Urothelium cell line (cell line): ENCODE results near the gene CREB5.

Experiments
- DNase-seq: peaks from one replicate; pipeline ENCODE4 v3.0.0; 2011; ENCODE audit warnings: low spot score, mixed read lengths
- FAIRE-seq: peaks from 2 replicates; lab custom pipeline; 2011; peaks lifted over from hg19 to GRCh38; lab: Jason Lieb, UNC

The CREB5 gene

DNA sequence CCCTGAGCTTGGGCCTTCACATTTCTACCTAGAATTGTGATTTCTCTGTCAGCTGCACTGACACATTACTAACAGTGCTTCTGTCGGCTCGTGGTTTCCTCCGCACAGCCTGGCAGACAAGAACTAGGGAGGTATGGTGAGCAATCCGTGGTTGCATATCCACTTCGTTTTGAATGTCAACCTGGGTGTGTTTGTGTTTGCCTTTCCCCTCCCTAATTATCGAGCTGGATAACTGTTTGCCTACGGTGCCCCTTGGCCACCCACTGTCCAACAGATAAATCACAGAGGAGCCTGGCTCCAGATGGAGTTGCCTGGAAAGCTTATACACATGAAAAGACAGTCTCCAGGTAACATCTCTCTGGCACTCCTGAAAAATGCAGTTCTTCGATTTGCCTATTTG lies 317.0 kb downstream of the CREB5 start:
- FAIRE-seq (peak; percentile 42), DNase-seq (no peak)

DNA sequence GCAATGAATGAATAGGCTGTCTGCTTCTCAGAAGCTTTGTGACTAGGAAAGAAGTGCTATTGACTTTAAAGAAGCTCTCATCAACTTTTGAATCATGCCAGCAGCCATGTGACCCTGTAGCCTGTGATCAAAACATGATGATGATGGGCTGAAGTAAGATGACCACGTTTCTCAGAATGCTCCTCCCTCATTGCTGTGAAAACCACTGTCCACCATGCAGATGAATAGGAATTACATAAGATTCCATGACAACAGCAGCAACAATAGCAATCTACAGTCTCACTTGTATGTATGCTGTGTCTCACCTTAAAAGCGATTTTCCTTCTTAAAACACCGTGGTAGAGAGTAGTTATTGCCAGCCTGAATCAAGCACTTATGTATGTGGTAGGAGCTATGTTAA lies 317.4 kb downstream of the CREB5 start:
- FAIRE-seq (no peak), DNase-seq (no peak)

DNA sequence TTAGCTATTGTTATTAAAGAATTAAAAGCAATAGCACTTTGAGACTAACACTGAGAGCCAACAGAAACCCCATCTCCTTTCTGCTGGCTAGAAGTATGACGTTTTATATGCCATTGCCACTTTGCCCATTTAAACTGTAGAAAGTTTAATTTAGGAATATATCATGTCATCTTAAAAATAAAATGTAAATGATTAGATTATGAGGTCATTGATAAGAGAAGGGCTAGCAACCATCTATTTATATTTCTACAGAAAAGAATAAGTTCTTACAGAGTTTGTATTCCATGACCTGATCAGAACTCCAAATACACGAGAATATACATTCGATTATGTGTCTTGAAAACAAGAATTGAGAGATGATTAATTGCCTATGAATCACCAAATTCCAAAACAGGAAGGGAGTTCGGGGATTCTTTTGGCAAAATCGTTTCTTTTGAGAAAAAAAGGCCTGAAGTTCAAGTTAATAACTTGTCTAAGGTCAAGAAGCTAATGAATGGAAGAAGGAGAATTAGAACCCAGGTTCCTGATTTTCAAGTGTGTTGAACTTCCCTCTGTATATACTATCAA lies 318.9 kb downstream of the CREB5 start:
- no peak for DNase-seq
- FAIRE-seq = no peak

DNA sequence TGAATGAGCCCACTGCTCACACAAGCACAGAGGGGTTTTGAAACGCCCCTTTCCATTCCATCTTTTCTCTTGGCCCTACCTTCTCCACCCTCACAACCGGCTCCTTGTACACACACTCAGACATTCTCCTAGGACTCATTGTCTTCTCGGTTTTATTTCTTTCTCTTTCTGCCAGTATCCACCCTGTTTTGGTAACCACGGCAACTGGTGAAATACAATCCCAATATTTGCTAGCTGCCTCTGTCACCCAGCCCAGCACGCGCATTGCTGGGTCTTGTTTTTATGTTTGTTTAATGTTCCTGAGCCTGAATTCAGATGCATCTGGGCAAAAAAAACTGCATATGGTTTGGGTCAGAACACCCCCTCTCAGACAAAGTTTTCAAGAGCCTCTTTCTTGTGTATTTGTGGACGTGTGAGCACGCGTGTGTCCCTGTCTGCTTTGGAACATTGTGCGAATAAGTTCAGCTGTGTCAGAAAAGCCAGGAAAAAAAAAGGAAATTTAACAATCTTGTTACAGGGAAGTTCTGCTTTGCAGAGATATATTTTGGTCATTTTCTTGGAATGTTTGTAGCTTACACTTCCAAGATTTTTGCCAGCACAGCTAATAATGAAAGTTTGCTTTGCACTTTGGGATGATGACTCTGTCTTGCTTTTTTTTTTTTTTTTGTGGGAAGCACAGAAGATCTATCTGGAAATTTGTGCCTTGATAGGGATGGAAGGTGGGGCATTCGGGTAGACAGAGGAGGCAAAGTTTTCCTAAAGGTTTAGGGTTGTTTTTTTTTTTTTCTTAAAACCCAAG lies 320.0 kb downstream of the CREB5 start:
- FAIRE-seq (no peak), DNase-seq (no peak)

DNA sequence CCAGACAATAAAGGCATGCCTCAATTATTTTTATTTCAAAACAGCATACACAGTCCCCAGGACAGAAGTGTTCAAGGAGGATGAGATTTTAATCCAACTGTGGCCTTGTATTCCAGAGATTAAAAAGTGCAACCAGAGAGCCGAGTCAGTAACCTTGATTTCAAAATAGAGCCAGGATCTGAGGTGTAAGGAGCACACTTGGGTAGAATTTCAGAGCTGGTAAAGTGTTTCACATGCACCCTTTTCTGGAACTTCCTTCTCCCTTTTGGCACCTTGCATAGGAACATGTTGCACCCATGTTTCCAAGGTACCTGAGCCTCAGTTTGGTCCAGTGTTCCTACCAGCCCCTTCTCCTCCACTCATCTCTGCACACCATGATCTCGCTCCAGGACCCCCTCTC lies 320.7 kb downstream of the CREB5 start:
- FAIRE-seq (no peak), DNase-seq (no peak)

DNA sequence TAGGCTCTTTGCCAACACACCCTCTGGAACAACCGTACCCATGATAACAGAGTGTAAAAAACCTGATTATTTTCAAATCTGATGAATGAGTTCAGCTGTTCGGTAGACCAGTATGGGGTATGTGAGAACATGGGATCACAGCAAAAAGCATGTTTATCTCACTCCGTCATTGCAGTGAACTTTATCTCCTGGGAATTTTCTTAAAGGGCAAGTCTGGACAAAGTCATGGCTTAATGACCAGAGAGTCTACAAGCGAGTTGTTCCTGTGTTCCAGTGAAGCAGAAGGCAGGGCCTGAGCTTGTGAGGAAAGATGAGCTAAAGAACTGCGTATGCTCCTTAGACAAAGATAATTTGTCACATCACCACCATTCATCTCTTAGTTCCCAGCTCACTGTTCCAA lies 326.1 kb downstream of the CREB5 start:
- FAIRE-seq (no peak), DNase-seq (no peak)

DNA sequence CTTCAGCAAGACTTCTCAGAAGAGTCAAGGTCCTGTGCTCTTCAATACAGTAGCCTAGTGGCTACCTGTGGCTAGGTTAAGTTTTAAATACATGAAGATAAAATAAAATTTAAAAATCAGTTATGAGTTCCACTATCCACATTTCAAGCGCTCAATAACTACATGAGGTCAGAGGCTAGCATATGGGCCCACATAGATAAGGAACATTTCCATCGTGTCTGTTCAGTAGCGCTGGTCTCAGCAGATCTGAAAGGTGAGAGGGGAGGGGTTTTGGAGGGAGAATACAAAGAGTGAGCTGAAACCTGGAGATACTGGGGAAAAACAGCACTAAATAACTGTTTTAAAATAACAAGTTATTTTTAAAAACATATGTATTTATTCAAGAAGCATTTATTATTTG lies 326.8 kb downstream of the CREB5 start:
- DNase-seq (no peak), FAIRE-seq (no peak)

DNA sequence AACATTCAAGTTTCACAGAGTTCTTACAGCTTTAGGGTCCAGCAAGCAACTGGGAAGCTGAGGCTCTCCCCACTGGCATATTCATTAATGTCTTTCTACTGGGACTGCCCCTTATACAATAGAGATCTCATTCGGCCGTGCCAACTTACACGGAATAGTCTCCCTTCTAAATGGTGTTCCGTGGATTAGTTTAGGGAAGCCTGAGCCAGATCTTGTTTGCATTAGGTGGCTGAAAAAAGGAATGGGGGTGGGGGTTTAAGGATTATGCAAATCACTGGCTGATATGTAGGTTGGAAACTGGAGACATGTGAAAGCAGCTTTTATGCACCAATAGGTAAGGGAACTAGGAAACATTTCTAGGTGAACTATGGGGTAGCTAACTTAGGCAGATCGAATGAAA lies 327.5 kb downstream of the CREB5 start:
- DNase-seq (no peak), FAIRE-seq (no peak)

DNA sequence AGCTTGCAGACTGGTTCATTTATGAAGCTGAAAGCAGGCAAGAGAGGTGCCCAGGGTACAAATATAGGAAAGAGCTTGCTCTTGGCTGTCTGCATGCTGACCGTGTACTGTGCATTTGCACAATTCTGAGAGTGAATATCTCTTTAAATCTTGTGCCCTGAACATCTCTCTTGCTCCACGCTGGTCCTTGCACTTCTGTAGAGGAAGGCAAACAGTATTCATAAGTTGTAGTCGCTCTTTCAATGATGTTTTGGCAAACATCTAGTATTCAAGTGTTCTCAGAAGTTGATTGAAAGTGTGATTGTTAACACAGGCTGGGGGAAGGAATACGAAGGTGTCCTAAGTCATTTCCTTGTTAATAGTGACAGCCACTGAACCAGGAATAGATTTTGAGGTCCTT lies 332.6 kb downstream of the CREB5 start:
- FAIRE-seq = no peak
- no peak for DNase-seq

DNA sequence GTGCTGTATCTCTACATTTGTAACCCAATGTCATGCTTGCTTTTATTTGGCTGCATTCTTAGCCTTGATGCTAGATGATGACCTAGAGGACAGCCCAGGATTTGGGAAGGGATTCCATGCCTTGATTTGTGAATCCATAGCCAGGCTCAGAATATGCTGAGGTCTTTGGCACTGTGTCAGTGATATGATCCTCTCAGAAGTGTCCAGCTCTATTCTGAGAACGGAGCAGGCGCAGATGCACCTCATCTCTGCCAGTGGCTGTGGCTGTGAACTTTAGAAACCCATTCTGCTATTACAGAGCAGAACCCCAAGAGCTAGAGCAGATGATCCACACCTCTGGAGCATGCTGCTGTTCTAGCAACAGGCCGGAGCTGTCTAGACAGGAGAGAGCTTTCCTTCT lies 333.0 kb downstream of the CREB5 start:
- FAIRE-seq = no peak

DNA sequence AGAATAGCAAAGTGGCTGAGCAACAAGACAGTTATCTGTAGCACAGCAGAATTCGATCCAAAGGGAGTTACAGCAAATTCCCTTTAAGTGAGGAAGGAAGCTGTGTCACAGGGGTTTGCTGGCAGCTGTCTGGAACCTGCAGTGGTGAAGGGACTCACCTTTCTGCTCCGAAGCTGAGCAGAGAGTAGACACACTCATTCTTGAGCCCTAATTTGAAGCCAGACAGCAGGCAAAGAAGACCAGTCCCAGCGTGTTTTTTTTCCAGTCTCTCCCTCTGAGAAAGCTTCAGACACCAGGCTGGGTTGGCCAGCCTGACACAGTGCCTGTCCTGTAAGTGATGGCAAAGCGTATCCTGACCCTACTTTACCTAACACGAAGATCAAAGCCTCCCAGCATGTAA lies 335.1 kb downstream of the CREB5 start:
- no peak for FAIRE-seq

More for the DNA sequence above, 333.0 kb downstream of the CREB5 start:
- no peak for DNase-seq

DNA sequence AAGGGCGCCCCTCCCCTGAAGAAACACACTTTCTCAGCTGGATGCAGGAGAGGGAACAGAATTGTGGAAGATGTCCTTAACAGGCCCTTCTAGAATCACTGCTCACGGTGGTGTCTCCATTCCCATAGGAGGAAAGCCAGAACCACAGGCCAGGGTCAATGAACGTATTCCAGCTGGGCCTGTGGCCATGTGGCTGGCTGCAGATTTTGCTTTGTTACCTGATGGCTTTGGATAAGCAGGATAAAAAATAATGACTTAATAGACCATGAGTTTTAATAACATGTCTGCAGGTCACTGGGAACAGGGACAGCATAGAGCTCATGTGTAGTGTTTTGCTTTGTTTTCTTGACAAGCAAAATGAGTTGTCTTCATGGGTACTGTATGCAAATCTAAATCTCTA lies 335.5 kb downstream of the CREB5 start:
- no peak for DNase-seq
- FAIRE-seq = peak; percentile 40

More for the DNA sequence above, 335.1 kb downstream of the CREB5 start:
- no peak for DNase-seq

DNA sequence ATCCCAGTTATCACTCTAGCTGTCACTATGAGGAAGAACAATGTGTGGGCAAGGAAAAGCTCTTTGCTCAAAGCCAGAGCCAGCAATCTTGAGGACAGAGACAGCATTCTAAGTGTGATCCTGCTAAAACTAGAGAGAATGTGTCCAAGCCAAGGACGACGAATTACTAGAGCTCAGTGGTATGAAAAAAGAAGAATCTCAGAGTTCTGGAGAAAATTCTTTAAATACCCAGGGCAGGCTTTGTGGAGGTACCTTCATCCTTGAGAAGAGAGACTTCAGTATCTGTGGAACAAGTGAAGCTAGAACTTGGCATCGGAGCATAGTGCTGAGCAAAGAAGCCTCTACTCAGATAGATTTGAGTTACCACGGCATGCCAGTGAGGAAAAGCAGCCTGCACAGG lies 336.0 kb downstream of the CREB5 start:
- FAIRE-seq = no peak
- no peak for DNase-seq

DNA sequence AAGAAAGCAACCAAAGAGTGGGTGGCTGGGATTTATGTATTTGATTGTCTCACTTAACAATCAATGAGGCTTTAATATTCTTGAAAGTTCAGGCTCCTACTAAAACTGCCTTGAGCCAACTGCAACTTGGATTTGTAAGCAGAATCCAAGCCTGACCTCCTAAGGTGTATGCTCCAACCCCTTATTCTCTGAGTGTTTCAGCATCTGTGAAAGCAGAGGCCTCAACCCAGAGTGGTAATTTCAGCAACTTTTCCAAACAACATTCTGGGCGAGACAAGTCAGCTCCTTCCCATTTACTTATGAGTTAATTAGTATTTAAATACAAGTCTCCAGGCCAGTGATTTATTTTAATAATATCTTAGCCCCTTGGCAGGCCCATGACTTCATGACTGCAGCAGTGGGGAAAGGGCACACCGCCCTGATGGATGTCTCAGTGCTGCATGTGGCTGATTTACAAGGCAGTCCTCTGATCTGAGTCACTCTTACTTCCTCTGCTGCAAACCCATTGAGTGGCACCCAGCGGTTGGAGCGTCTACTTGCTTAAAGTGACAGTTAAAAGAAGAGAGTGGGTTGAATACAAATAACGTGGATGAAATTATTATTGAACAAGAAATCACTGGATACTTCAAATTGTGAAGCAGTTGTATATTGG lies 336.7 kb downstream of the CREB5 start:
- DNase-seq = peak; percentile 88
- peak; percentile 89 for FAIRE-seq

DNA sequence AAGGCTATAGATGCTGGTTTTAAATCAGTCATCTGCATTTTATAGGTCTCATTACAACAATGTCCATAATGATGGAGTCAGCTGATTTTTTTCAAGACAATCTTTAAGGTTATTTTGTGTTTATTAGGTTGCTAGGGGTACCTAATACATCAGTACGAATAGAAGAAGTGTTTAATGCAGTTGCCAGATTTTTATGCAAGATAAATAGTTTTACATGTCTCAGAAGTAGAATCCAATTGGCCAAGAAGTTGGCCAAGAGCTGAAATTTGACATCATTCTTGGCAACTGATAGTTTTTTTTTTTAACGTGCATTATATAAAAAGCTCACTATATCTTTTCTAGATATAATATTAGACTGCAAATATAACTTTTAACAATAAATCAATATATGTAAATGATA lies 337.3 kb downstream of the CREB5 start:
- FAIRE-seq (no peak), DNase-seq (no peak)

DNA sequence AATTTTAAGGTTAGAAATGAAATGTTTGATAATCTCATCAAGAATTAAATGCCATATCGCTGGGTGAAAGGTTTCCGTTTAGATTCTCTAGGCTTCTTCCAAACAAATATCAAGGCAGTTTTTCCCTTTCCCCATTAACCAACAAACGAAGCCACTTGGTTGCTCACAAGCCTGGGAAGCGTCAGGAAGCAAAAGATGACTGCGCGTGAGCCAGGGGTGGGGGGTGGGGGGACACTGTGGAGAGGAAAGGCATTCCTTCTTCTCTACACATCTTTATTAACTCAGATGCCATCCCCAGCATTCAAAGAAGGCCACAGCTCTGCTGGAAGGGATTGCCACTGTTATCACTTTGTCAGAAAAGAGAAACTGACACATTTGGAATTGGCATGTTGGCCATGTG lies 338.7 kb downstream of the CREB5 start:
- FAIRE-seq = peak; percentile 71
- DNase-seq = no peak

DNA sequence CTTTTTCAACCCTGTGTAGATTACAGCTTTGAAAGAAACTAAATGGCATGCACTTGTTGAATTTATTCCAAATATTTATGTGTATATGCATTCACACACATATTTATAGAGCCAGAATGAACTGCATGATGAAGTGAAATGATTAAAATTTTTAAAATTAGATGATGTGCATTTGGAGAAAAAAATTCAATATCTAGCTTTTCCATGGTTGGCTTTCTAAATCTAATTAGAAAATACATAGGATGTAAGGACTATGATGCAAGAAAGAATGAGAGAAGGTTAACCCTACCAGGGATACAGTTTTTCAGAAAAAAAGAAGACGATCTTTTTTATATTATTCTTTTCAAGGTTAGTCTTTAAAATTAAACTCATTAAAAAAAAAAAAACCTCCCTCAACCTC lies 341.3 kb downstream of the CREB5 start:
- no peak for DNase-seq
- no peak for FAIRE-seq

DNA sequence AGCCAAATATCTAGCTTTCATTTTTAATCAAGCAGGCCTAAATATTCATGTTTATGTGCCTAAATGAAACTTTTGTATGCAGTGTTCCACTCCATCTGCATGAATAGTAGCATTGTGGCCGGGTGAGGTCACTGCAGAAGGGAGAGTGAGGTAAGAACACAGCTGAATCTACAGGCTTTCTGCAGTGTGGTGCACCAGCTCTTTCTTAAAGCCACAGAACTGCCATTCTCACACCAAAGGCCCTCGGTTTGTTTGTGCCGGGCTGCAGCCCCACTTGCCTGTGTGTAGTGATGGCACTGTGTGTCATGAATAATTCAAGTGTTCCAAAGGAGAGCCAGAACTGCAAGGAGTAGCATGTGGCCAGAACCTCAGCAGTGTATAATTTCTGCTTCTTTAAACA lies 341.7 kb downstream of the CREB5 start:
- FAIRE-seq (peak; percentile 32), DNase-seq (peak; percentile 75)

DNA sequence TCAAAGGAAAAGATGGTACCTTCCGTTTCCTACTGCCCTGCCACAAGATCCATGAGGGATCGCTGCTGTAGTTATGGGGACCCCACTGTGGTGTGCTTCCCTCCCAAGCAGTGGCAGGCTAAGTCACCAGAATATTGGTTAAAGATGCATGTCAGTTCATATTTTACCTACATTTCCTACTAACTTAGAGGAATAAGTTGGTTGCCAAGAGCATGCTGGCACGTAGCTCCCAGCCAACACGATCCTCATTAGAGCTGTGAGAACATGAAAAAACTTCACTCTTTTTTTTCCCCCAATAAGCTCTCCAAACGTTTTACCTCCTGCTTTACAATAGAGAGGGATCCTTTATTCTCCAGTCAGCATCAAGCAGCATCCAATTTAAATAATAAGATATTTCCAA lies 342.1 kb downstream of the CREB5 start:
- FAIRE-seq (peak; percentile 75), DNase-seq (no peak)

DNA sequence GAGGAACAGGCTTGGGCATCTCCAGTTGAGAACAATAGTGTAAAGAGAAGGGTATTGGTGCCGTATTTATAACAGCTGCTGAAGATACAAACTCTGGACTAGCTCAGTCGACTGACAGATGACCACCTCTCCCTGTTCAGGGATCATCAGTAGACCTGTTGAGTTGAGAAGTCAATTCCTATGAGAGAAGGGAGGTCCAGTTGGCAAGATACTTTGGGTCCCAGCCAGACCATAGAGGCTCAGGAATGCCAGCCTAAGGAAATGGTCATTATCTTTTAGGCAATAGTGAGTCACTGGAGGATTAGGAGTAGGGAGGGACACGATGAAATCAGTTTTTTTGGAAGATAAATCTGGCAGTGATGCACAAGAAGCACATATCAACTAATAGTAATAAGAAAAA lies 342.9 kb downstream of the CREB5 start:
- FAIRE-seq (peak; percentile 53), DNase-seq (peak; percentile 67)

DNA sequence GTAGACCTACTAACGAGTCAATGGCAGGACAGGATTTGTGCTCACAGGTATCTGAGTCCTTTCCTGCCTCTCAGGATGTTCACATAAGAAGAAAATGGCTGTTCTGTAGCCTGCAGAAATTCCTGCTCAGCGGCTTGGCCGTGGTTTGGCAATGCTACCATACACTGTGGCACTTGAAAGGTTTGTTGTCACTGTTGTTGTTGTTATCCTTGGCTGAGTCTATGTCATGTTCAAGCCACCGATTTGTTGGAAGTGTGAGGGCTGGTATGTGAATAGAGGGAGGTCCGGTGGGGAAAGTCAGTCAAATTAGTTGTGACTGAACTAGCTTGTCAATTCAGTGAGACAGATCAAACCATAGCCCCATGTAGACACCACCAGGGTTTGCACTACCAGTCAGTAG lies 345.9 kb downstream of the CREB5 start:
- FAIRE-seq (no peak), DNase-seq (no peak)

DNA sequence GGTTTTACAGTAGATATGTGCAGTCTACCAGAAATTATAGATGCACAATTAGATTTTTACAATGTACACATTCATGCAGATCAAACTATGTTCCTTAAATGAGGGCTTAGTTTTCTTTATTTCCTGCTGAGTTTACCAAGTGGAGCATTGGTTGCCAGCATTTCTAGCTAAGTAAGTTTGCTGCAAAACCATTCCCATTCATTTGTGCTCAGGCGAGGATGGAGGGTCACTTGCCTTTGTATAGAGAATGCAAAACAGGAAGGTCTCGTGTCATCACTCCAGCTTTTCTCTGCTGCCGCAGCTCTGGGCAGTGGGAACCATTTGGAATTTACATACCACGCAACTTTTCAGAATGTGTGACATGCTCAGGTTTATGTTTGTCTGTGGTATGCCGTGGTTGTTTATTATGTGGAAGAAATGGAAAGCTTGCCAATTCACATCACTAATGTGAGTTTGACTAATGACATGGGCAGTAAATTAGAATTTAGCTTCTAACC lies 347.2 kb downstream of the CREB5 start:
- DNase-seq (no peak), FAIRE-seq (no peak)
